Sciatic nerve (tissue), 2 donors: ENCODE measurements around the gene KAT7. TPM values are rescaled to one million over a fixed set of nuclear protein-coding genes. Genes with fewer than 3 reads are reported as not detected.

ENCODE experiments used
- ATAC-seq: fragments of 200-7000 bp; cut with Tn5 transposase; one replicate; pipeline ENCODE4 v1.9.1; 2020; ENCODE audit warnings: mild to moderate bottlenecking, moderate library complexity
- DNase-seq: peaks from one replicate; pipeline ENCODE4 v3.0.0-alpha.2; 2020; ENCODE audit warnings: low spot score
- intact Hi-C: fragments of 100-400 bp; cut with DNase I; formaldehyde crosslinking; loops from one replicate; pipeline ENCODE4 v1.14.2; 2022
- total RNA-seq: library from RNA; stranded (reverse); fragmentation: NEBNext Ultra II Directional; extraction: Animal tissue kit (Norgen Biotek cat#: 25700); gene quantifications from one replicate; pipeline ENCODE4 v1.2.1, GENCODE V29; 2021
- donor health status: DM: no; HTN: no; CAD: no.
- donor health status: DM: no; HTN: no; CAD: no.

KAT7 gene
- total RNA-seq, 1 donor from 2014 or later: 66.2 TPM

DNA sequence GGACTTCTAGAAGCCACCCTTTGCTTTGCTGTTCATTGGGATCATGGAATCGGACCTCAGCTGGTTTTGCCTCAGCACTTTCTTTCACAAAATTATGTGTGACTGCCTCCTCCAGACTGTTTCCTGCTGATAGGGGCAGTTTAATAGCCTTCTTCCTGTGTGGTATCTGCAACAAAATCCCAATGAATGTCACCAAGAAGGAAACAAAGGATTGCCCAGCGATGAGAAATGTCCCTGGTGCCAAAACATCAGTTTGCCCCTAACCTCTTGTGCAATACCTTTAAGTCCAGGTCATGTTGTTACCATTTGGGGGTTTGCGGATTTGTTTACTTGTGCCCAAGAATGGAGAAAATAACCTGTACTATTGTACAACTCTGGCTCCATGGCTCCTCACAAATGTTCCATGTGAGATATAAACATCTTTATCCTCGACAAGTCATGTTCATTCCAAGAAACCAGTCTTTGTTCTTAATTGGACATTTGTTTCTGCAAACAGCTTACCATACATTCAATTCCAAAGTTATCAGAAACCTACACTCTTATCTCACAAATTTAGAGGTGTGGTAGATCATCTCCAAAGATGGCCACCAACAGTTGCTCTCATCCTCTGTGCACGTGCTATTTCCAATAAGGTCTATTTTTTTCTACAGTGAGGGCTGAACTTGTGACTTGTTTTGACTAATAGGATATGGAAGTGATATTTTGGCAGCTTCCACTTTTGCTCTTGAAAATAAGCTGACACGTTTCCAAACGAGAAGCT lies 44.5 kb downstream of the KAT7 start:
- ATAC-seq (no peak), DNase-seq (no peak)
- intact Hi-C loops: no loop called here

DNA sequence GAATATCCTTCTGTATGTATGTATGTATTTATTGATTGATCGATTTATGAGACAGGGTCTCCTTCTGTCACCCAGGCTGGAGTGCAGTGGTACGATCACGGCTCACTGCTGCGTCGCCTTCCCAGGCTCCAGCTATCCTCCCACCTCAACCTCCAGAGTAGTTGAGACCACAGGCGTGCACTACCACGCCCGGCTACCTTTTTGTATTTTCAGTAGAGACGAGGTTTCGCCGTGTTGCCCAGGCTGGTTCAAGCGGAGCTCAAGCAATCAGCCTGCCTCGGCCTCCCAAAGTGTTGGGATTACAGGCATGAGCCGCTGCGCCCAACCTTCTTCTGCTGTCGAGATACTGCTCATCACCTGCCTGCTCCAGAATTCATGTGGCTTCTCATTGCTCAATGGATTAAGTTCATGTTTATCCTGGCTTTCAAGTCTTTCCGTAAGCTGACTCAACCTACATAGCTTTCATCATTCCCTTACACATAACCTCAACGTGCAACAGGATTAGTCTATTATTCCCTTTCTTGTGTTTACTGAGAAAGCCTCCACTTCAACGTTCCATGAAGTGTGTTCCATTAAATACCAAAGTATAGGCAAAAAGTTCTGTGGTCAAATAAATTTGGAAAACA lies 45.8 kb downstream of the KAT7 start:
- intact Hi-C loops: no loop called here
- ATAC-seq (no peak), DNase-seq (no peak)

DNA sequence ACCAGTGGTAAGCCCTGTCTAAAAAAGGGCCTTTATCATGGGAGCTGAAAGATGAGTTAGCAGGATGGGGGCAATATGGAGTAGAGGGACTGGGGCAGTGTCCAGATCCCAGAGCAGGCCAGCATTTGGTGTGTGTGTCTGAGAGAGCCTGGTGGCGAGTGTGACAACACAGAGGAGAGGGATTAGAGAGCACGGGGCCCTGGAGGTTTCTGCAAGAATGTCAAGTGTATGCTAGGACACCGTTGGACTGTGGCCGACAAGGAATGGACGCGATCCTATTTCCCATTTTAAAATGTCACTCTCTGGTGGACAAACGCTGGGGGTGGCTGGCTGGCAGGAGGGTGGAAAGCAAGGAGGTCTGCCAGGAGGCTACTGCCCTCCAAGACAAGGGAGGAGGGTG lies 47.0 kb downstream of the KAT7 start:
- no peak for ATAC-seq
- DNase-seq: no peak
- intact Hi-C loops: no loop called here

DNA sequence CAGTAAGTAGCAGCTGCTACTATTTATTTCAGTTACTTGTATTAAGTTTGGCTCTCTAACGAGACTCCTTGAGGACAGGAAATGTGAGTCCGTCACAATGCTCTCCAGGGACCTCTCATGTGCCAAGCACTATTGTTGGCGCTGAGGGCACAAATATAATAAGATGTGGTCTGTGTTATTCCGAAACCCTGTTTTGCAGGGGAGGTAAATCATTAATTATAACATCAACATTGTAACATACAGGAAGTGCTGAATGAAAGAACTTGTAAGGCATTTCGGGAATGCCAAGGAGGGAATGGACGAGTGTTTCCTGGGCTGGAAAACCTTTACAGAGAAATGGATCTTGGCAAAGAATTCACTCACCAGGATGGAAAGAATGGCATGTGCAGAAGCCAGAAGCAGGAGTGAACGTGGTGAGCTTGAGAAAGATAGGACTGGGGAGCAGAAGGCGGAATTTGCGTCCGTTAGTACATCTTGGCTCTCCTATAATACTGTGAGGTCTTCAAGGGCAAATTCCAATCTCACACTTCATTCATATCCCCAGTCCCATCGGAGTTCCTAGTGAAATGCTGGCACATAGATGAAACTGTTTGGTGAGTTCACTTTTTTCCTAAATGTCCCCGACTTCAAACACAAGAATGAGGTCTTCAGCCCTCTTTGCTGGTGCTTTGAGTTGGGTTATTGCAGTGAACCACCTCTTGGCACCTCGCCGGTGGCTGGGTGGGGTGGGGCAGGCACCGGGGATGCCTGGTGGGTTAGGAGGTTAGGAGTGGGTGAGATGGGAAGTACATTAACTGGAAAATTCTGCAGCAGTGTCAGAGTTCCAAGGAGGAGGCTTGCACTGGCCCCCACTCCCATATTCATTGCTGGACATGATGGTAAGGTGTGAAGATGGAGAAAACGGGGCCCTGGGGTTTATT lies 47.9 kb downstream of the KAT7 start:
- intact Hi-C loops: no loop called here
- DNase-seq (no peak), ATAC-seq (peak; percentile 51)

DNA sequence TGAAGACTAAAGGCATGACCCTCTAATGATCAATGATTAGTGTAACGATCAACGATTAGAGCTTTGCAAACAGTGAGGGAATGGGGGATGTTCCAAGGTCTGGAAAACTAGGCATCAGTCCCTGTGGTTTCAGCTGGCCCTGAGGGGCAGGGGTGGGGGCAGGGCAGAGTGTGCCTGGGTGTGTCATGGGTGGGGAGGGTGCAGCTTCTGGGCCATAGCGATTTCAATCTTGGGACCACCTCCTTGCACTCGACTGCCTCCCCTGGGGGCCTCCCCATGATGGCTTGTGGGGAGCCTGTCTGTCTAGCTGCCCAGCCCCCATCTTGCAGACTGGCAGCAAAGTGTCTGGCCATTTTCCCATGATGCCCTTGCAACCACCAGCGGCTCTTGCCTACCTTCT lies 51.0 kb downstream of the KAT7 start:
- ATAC-seq: no peak
- DNase-seq: no peak
- intact Hi-C loops: no loop called here

DNA sequence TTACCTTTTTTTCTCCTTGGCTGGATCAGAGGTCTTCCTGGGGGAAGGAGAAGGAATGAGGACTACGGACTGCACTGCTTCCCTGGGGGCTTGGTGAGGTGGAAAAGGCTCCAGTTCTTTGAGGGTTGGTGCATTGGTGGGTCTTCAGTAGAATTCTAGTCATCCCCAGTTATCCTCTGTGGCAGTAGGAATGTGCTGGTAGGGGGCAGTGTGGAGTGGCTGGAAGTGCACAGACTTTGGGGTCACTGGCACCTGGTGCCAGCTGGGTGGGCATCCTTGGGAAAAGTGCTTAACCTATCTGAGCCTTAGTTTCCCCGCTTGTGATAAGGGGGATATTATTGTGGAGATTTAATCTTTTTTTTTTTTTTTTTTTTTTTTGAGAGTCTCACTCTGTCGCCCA lies 53.1 kb downstream of the KAT7 start:
- intact Hi-C loops: no loop called here
- ATAC-seq: no peak
- DNase-seq: no peak

DNA sequence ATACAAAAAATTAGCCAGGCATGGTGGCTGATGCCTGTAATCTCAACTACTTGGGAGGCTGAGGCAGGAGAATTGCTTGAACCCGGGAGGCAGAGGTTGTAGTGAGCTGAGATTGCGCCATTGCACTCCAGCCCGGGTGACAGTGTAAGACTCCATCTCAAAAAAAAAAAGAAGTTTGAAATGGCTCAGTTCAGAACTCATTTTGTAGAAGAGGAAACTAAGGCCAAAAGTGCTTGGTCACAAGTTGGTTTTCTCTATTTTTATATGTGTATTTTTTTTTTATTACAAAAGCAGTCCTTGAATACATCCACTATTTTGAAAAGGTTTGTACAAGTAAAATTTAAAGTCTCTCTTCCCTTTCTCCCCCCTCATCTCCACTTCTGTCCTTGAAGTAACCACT lies 53.9 kb downstream of the KAT7 start:
- DNase-seq: no peak
- intact Hi-C loops: no loop called here
- ATAC-seq: no peak

DNA sequence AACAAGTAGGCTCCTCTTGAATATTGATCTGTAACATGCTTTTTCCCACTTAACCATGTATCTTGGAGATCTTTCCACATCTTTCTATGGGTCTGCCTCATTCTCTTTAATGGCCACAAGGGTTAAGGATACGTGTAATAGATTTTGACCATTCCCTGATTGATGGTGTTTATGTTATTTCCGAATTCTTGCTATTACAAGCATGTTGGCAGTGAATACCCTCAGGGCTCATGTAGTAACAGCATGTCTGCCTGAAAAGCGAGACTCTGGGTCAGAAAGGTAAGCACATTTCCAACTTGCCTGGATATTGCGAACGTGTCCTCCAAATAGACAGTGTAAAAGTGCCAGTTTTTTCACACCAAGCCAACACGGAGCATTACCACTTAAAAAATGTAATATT lies 54.4 kb downstream of the KAT7 start:
- intact Hi-C loops: no loop called here
- DNase-seq (no peak), ATAC-seq (no peak)

DNA sequence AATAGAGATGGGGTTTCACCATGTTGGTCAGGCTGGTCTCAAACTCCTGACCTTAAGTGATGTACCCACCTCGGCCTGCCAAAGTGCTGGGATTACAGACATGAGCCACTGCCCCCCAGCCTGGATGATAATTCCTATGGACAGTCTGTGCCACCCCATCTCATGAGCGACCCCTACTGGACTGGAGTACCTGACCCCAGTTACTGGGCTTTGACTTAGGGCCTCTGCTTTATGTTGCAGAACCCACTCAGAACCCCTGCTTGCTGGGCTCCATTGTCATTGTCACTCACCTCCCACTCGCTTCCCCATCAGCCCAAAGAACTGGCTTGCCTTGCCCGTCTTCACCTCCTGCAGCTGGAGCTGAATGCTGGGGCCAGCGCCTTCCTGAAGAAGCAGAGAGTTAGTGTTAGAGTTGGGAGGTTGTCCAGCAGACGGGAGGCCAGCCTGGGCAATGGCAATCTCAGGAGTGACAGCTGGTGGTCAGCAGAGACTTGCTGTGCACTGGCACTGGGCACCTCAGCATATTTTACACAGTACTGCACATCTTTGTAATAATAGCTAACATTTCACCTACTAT lies 55.4 kb downstream of the KAT7 start:
- no peak for ATAC-seq
- no peak for DNase-seq
- intact Hi-C loops: no loop called here

DNA sequence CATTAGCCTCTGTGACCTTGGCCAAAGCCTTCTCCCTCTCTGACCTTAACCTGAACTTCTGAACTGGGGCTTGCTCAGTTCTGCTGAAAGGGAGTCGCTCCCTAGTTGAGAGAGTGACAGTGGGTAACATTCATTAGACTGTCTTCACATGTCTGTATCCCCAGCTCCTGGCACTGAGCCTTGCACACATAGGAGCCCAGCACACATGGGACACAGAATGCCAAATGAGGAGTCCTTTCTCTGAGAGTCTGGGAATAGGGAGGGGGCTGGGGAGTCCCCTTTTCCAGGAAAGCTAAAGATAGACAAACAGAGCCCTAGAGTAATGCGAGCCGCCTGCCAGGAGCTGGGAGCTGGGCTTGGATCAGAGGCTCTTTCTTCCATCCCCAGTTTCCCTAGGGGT lies 56.8 kb downstream of the KAT7 start:
- intact Hi-C loops: no loop called here
- DNase-seq: no peak

DNA sequence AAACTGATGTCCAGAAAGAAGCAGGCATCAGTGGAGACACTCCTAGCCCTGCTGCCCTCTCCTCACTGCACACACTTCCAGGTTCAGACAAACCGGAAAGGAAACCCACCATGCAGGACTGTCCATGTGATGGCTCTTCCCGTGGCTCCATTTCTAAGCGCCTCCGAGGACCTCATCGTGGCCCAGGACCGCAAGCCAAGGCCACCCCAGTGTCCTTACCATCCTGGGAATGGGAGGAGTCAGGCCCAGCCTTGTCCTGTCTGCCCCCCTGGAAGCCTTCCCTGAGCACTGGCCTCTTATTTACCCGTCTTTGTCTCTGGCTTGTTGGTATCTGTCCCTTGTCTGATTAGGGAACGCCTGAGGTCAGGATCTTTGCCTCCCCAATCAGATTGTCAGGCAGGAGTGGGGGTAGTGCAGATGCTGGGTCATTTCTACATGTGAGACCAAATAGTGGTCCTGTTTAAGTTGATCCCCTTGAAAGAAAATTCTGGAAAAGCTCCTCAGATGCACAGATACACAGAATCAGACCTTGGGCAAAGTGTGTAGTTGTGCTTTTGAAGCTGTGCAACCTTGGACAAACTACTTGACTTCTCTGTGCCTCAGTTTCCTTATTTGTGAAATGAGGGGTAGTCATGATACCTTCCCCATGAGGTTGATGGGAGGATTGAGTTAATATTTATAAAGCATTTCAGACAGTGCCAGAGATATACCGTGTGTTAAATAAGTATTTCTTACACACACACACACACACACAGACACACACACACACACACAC lies 58.6 kb downstream of the KAT7 start:
- intact Hi-C loops: no loop called here
- DNase-seq: no peak

More for the DNA sequence above, 56.8 kb downstream of the KAT7 start:
- peak; percentile 54 for ATAC-seq

DNA sequence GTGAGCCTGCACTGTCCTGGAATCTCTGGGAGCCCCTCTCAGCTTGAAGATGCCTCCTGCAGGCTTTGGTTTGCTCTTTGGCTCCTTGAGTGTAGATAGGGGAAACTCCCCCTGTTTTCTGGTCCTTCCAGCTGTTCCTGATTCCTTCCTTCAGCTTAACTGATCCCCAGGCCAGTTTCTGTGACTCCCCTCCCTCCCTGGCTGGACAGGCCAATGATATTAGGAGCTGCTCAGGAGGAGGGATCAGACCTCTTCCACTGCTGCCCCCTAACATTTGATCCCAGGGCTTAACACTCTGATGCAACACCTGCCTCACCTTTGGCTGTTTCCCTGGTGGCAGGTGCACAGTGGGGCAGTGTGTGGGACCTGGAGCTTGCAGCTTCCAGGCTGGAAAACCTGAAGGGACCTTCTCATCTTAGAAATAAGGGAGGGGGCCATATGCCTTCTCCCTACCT lies 59.6 kb downstream of the KAT7 start, which contains the start of gene TAC4:
Gene TAC4, minus strand, starts transcription at position 51 of the 455 bp plus-strand sequence. CDS start 52 bp downstream, outside the sequence.
- intact Hi-C loops: no loop called here
- DNase-seq (no peak), ATAC-seq (no peak)

More for the DNA sequence above, 58.6 kb downstream of the KAT7 start:
- no peak for ATAC-seq

DNA sequence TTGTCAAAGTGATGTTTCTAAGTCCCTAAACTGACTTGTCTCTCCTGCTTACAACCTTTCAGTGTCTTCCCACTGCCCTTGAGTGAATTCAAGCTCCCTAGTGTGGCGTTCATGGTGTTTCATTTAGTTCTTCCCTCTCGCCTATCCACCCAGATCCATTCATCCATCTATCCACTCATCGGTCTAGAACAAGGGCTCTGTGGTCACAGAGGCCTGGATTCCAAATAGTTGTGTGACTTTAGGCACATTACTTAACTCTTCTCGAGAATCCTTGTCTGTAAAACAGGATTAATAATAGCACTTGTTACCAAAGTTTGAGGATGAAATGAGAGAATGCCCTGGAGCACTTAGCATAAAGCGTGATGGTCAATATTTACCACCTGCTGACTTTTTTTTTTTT lies 60.3 kb downstream of the KAT7 start:
- ATAC-seq (no peak), DNase-seq (no peak)
- intact Hi-C loops: no loop called here

DNA sequence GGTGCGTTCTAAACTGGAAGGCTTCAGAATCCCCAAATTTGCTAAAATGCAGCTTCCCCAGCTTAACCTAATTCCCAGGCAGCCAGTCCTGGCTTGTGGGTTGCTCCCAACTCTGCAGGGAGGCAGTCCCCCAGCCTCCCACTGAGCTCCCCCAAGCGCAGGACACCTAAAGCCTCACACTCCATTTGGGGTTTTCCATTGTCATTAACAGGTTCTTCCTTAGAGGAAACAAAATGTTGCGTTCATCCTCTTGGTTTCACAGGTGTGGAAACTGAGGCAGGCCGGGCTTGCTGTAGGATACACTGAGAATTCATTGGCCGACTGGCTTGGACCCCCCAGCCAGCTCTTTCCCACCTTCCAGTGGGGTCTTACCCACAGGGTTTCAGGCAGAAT lies 61.7 kb downstream of the KAT7 start:
- intact Hi-C loops: loop anchor here (10.0 kb wide), 1 partner anchor 135 kb away; no protein-coding TSS in a partner anchor
- no peak for ATAC-seq

DNA sequence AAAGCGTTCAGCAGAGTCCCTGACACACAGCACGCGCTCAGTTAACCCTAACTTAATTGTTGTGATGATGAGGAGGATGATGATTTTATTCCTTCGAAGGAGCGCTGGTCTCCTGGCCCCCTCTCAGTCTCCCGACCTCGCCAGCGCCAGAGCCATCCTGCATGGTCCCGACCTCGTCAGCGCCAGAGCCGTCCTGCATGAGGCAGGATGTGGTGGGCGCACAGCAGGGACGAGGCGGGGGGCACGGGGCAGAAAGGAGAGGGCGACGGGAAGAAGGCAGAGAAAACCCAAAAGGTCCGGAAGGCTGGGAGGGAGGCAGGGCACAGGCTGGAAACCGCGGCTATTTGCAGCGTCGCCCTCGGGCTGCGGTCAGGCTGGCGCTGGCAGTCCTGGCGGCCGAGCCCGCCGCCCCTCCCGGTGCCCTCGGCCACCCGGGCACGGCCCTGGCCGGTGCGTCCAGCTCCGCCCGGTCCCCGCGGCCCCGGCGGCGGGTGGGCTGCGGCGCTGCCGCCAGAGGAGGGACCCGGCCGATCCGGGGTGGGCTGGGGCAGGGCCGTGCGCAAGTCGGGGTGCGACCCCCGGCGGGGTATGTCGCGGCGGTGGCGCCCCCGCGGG lies 62.4 kb downstream of the KAT7 start:
- no peak for DNase-seq
- ATAC-seq: peak; percentile 8
- intact Hi-C loops: loop anchor here (10.0 kb wide), 1 partner anchor 136 kb away; no protein-coding TSS in a partner anchor

More for the DNA sequence above, 61.7 kb downstream of the KAT7 start:
- DNase-seq: no peak

DNA sequence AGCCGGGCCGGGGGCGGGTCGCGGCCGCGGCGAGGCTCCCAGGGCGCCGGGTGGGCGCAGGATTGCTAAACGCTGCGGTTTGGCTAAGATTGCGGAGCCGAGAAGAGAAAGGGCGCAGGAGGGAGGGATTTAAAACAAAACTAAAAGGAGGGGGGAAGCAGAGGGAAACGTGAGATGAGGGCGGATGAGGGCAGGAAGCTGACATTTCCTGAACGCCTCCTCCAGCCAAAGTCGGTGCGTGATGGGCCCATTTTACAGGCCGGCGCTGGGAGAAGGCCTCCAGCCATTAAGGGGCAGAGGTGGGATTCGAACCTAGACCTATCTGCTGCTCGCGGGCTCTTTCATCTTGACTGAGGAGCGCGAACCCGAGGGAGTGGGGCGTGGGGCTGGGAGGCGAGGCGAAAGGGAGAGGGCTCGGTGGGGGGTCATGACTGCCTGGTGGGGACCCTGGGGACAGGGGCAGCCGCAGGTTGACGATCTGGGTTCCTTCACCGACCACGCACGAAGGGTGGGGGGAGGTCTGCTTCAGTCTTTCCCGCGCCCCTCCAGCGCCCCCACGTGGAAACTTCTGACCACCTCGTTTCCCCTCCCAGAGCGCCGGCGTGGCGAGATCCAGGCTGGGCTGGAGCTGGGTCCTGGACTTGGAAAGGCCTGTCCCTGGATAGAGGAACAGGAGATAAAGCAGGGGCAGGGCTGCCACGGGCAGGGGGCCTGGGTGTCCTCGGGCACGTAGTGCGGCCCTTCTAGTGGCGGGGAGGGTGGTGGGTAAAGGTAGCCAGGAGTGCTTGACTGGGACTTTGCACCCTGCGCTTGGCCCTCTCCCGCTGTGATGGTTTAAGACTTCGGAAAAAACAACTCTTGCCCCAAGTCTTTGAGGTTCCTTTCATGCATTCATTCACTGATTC lies 63.2 kb downstream of the KAT7 start:
- intact Hi-C loops: loop anchor here (10.0 kb wide), 1 partner anchor 137 kb away; no protein-coding TSS in a partner anchor
- DNase-seq (peak; percentile 89), ATAC-seq (peak; percentile 74)
